GM23338 (cell line): ENCODE measurements around the gene THADA. TPM values are rescaled to one million over a fixed set of nuclear protein-coding genes. Genes with fewer than 3 reads are reported as not detected.

ENCODE experiments used
- ATAC-seq: fragments of 200-7000 bp; cut with Tn5 transposase; 3 replicates; pipeline ENCODE4 v1.9.1; 2020
- DNase-seq: peaks from one replicate; pipeline ENCODE4 v3.0.0-alpha.2; 2015; ENCODE audit warnings: low spot score
- H2AFZ ChIP-seq: fragments of 200-600 bp; sonication (generic); 2 replicates; pipeline ENCODE4 v1.8.0; 2016; ENCODE audit warnings: antibody characterized with exemption, mild to moderate bottlenecking, moderate library complexity
- H3F3A ChIP-seq: fragments of 200-600 bp; sonication (generic); replicated peaks from 2 replicates; pipeline ENCODE4 v1.8.0; 2017; ENCODE audit warnings: antibody characterized with exemption, mixed run types, low read depth
- H3K27ac ChIP-seq: fragments of 200-600 bp; sonication (generic); 2 replicates; pipeline ENCODE4 v1.6.1; 2016; ENCODE audit warnings: low read depth
- H3K27me3 ChIP-seq: fragments of 200-600 bp; sonication (generic); 2 replicates; pipeline ENCODE4 v1.8.0; 2016; ENCODE audit warnings: mild to moderate bottlenecking, mixed run types, moderate library complexity; ENCODE audit not compliant: insufficient read depth
- H3K36me3 ChIP-seq: fragments of 200-600 bp; sonication (generic); 2 replicates; pipeline ENCODE4 v1.8.0; 2016; ENCODE audit warnings: mild to moderate bottlenecking; ENCODE audit not compliant: insufficient read depth
- H3K4me1 ChIP-seq: fragments of 200-600 bp; sonication (generic); 2 replicates; pipeline ENCODE4 v1.8.0; 2016; ENCODE audit warnings: mild to moderate bottlenecking, moderate library complexity; ENCODE audit not compliant: insufficient read depth
- H3K4me2 ChIP-seq: fragments of 200-600 bp; sonication (generic); 2 replicates; pipeline ENCODE4 v1.7.1; 2017; ENCODE audit warnings: mixed run types
- H3K4me3 ChIP-seq: fragments of 200-600 bp; sonication (generic); 2 replicates; pipeline ENCODE4 v1.6.1; 2016; ENCODE audit warnings: mixed run types
- H3K79me2 ChIP-seq: fragments of 200-600 bp; sonication (generic); replicated peaks from 2 replicates; pipeline ENCODE4 v1.8.0; 2017; ENCODE audit warnings: mild to moderate bottlenecking; ENCODE audit not compliant: insufficient read depth
- H3K9me2 ChIP-seq: fragments of 200-600 bp; sonication (generic); 2 replicates; pipeline ENCODE4 v1.8.0; 2017; ENCODE audit not compliant: insufficient read depth
- H4K20me1 ChIP-seq: fragments of 200-600 bp; sonication (generic); replicated peaks from 2 replicates; pipeline ENCODE4 v1.8.0; 2017; ENCODE audit warnings: mild to moderate bottlenecking; ENCODE audit not compliant: insufficient read depth
- H3K27ac Mint-ChIP-seq: 2 replicates; pipeline ENCODE4 v1.8.0; 2020; ENCODE audit warnings: inconsistent platforms, mild to moderate bottlenecking, moderate library complexity, mixed read lengths
- H3K27me3 Mint-ChIP-seq: 3 replicates; pipeline ENCODE4 v1.8.0; 2022; ENCODE audit warnings: low read depth, mild to moderate bottlenecking, moderate library complexity, mixed read lengths, inconsistent platforms; ENCODE audit not compliant: insufficient read depth, poor library complexity
- H3K36me3 Mint-ChIP-seq: 3 replicates; pipeline ENCODE4 v1.8.0; 2021; ENCODE audit warnings: low read depth, mild to moderate bottlenecking, inconsistent platforms, moderate library complexity, mixed read lengths
- H3K4me1 Mint-ChIP-seq: 3 replicates; pipeline ENCODE4 v1.8.0; 2020; ENCODE audit warnings: mild to moderate bottlenecking, inconsistent platforms, mixed read lengths
- H3K4me3 Mint-ChIP-seq: 3 replicates; pipeline ENCODE4 v1.8.0; 2021; ENCODE audit warnings: moderate library complexity, mild to moderate bottlenecking, inconsistent platforms, mixed read lengths
- H3K9me3 Mint-ChIP-seq: 3 replicates; pipeline ENCODE4 v1.8.0; 2020; ENCODE audit warnings: moderate library complexity, mild to moderate bottlenecking, inconsistent platforms, mixed read lengths
- CREB1 ChIP-seq: fragments of 250-450 bp; sonication (Bioruptor Pico); IDR thresholded peaks from 2 replicates; pipeline ENCODE4 v1.5.0; 2020; ENCODE audit warnings: low read depth, mild to moderate bottlenecking, moderate library complexity
- EZH2 ChIP-seq: fragments of 200-600 bp; sonication (generic); IDR thresholded peaks from one replicate; pipeline ENCODE4 v1.8.0; 2017; ENCODE audit warnings: antibody characterized with exemption, mild to moderate bottlenecking, low read depth; ENCODE audit not compliant: unreplicated experiment
- EZH2phosphoT487 ChIP-seq: fragments of 200-600 bp; sonication (generic); IDR thresholded peaks from one replicate; pipeline ENCODE4 v1.8.1; 2018; ENCODE audit warnings: antibody characterized with exemption; ENCODE audit not compliant: unreplicated experiment
- JUNB ChIP-seq: IDR thresholded peaks from one replicate; pipeline ENCODE4 v1.6.1; 2016; ENCODE audit warnings: antibody characterized with exemption; ENCODE audit not compliant: unreplicated experiment
- NANOG ChIP-seq: IDR thresholded peaks from 2 replicates; pipeline ENCODE4 v1.6.1; 2016; ENCODE audit warnings: antibody characterized with exemption, borderline replicate concordance
- POLR2AphosphoS5 ChIP-seq: IDR thresholded peaks from 2 replicates; pipeline ENCODE4 v1.6.1; 2016; ENCODE audit warnings: antibody characterized with exemption, low read depth
- STAT1 ChIP-seq: IDR thresholded peaks from one replicate; pipeline ENCODE4 v1.6.1; 2016; ENCODE audit warnings: antibody characterized with exemption; ENCODE audit not compliant: unreplicated experiment
- ZNF114 ChIP-seq: fragments of 250-450 bp; sonication (Bioruptor Pico); IDR thresholded peaks from 2 replicates; pipeline ENCODE4 v1.5.0; 2020; ENCODE audit warnings: mild to moderate bottlenecking, moderate library complexity
- ZNF331 ChIP-seq: fragments of 250-450 bp; sonication (Bioruptor Pico); IDR thresholded peaks from 2 replicates; pipeline ENCODE4 v1.5.0; 2020; ENCODE audit warnings: low read depth, mild to moderate bottlenecking, moderate library complexity
- polyA plus RNA-seq: library from polyadenylated mRNA; unstranded; fragments of >200 nt; fragmentation: Nextera tagmentation; extraction: Ambion mirVana; gene quantifications from 2 replicates; pipeline ENCODE4 v1.2.1, GENCODE V29; 2016
- total RNA-seq: library from RNA; depleted of rRNA; stranded (reverse); fragments of >200 nt; shearing (Covaris generic); gene quantifications from 2 replicates; pipeline ENCODE4 v1.2.3, GENCODE V29; 2014
- TF ChIP-seq, protein P1 (sequence below): fragments of 250-450 bp; sonication (Bioruptor Pico); IDR thresholded peaks from 2 replicates; pipeline ENCODE4 v1.5.0; 2020; ENCODE audit warnings: mild to moderate bottlenecking, moderate library complexity
- TF ChIP-seq, protein P2 (sequence below), 2 experiments: fragments of 200-600 bp in 1 of 2; sonication (generic) in 1 of 2; conservative IDR thresholded peaks; 2 replicates each; pipeline versions ENCODE4 v1.5.1 to v1.6.1; 2016 to 2017; ENCODE audit warnings: antibody characterized with exemption in 2 of 2, low read depth in 2 of 2, mild to moderate bottlenecking in 2 of 2, moderate library complexity in 1 of 2
- TF ChIP-seq, protein P3 (sequence below): IDR thresholded peaks from 2 replicates; pipeline ENCODE4 v1.6.1; 2016; ENCODE audit warnings: antibody characterized with exemption
- TF ChIP-seq, protein P4 (sequence below): IDR thresholded peaks from one replicate; pipeline ENCODE4 v1.6.1; 2018; ENCODE audit warnings: antibody characterized with exemption; ENCODE audit not compliant: unreplicated experiment

THADA gene
- total and polyA plus RNA-seq, 2 experiments from 2014 or later = 17.0 to 30.7 TPM

DNA sequence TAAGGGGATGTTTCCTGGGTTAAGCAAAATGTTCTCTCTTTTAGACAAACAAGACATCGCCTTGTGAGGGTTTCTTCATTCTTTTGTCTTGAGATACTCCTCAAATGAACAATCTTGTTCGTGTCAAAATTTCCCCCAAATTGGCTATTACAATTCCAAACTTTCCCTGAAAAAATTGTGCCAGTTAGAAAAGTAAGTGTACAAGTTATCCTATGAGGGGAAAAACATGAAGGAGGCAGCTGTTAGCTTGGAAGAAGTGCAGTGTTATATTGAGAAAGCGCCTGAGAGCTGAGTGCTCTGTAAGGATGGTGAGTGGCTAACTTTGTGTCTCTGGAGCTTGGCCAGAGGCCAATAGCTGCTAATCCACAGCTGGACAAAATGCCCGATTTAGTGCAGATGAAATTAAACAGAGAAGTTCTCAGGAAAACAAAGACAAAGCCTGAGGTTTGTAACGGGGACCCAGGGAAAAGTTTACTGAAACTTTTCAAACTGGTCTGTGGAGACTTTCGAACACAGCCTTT is 27.2 kb upstream of the THADA start:
- no peaks in the 10 kb centered on the region for H3K9me2 ChIP-seq
- H3K4me1 Mint-ChIP-seq = no peaks in the 10 kb centered on the region
- no peaks in the 10 kb centered on the region for H3K9me3 Mint-ChIP-seq
- H3K36me3 ChIP-seq = no peaks in the 10 kb centered on the region
- H2AFZ ChIP-seq = peak overlapping the region; percentile 78
- no peak overlapping the region for H3K4me3 ChIP-seq
- no peaks in the 10 kb centered on the region for H3K27me3 ChIP-seq
- peaks cover 2% of the 10 kb centered on the region for H3K27me3 Mint-ChIP-seq
- no peak for TF ChIP-seq POLR2AphosphoS5
- no peak for TF ChIP-seq EZH2
- no peak for TF ChIP-seq EZH2phosphoT487
- no peak for TF ChIP-seq CREB1 (CRISPR knock-in tag)
- no peak for TF ChIP-seq JUNB
- TF ChIP-seq, protein P1, sequence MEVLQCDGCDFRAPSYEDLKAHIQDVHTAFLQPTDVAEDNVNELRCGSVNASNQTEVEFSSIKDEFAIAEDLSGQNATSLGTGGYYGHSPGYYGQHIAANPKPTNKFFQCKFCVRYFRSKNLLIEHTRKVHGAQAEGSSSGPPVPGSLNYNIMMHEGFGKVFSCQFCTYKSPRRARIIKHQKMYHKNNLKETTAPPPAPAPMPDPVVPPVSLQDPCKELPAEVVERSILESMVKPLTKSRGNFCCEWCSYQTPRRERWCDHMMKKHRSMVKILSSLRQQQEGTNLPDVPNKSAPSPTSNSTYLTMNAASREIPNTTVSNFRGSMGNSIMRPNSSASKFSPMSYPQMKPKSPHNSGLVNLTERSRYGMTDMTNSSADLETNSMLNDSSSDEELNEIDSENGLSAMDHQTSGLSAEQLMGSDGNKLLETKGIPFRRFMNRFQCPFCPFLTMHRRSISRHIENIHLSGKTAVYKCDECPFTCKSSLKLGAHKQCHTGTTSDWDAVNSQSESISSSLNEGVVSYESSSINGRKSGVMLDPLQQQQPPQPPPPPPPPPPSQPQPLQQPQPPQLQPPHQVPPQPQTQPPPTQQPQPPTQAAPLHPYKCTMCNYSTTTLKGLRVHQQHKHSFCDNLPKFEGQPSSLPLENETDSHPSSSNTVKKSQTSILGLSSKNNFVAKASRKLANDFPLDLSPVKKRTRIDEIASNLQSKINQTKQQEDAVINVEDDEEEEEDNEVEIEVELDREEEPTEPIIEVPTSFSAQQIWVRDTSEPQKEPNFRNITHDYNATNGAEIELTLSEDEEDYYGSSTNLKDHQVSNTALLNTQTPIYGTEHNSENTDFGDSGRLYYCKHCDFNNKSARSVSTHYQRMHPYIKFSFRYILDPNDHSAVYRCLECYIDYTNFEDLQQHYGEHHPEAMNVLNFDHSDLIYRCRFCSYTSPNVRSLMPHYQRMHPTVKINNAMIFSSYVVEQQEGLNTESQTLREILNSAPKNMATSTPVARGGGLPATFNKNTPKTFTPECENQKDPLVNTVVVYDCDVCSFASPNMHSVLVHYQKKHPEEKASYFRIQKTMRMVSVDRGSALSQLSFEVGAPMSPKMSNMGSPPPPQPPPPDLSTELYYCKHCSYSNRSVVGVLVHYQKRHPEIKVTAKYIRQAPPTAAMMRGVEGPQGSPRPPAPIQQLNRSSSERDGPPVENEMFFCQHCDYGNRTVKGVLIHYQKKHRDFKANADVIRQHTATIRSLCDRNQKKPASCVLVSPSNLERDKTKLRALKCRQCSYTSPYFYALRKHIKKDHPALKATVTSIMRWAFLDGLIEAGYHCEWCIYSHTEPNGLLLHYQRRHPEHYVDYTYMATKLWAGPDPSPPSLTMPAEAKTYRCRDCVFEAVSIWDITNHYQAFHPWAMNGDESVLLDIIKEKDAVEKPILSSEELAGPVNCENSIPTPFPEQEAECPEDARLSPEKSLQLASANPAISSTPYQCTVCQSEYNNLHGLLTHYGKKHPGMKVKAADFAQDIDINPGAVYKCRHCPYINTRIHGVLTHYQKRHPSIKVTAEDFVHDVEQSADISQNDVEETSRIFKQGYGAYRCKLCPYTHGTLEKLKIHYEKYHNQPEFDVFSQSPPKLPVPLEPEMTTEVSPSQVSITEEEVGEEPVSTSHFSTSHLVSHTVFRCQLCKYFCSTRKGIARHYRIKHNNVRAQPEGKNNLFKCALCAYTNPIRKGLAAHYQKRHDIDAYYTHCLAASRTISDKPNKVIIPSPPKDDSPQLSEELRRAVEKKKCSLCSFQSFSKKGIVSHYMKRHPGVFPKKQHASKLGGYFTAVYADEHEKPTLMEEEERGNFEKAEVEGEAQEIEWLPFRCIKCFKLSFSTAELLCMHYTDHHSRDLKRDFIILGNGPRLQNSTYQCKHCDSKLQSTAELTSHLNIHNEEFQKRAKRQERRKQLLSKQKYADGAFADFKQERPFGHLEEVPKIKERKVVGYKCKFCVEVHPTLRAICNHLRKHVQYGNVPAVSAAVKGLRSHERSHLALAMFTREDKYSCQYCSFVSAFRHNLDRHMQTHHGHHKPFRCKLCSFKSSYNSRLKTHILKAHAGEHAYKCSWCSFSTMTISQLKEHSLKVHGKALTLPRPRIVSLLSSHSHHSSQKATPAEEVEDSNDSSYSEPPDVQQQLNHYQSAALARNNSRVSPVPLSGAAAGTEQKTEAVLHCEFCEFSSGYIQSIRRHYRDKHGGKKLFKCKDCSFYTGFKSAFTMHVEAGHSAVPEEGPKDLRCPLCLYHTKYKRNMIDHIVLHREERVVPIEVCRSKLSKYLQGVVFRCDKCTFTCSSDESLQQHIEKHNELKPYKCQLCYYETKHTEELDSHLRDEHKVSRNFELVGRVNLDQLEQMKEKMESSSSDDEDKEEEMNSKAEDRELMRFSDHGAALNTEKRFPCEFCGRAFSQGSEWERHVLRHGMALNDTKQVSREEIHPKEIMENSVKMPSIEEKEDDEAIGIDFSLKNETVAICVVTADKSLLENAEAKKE (CRISPR knock-in tag) = no peak
- TF ChIP-seq, protein P2, sequence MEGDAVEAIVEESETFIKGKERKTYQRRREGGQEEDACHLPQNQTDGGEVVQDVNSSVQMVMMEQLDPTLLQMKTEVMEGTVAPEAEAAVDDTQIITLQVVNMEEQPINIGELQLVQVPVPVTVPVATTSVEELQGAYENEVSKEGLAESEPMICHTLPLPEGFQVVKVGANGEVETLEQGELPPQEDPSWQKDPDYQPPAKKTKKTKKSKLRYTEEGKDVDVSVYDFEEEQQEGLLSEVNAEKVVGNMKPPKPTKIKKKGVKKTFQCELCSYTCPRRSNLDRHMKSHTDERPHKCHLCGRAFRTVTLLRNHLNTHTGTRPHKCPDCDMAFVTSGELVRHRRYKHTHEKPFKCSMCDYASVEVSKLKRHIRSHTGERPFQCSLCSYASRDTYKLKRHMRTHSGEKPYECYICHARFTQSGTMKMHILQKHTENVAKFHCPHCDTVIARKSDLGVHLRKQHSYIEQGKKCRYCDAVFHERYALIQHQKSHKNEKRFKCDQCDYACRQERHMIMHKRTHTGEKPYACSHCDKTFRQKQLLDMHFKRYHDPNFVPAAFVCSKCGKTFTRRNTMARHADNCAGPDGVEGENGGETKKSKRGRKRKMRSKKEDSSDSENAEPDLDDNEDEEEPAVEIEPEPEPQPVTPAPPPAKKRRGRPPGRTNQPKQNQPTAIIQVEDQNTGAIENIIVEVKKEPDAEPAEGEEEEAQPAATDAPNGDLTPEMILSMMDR (conservative IDR thresholded peaks at IDR 0.05; ENCODE audit: low read depth in 2 of 2) = no peak
- TF ChIP-seq ZNF114 = no peak
- TF ChIP-seq, protein P3, sequence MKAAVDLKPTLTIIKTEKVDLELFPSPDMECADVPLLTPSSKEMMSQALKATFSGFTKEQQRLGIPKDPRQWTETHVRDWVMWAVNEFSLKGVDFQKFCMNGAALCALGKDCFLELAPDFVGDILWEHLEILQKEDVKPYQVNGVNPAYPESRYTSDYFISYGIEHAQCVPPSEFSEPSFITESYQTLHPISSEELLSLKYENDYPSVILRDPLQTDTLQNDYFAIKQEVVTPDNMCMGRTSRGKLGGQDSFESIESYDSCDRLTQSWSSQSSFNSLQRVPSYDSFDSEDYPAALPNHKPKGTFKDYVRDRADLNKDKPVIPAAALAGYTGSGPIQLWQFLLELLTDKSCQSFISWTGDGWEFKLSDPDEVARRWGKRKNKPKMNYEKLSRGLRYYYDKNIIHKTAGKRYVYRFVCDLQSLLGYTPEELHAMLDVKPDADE = no peak
- TF ChIP-seq ZNF331 = no peak
- no peak for TF ChIP-seq STAT1
- TF ChIP-seq NANOG = no peak
- TF ChIP-seq, protein P4, sequence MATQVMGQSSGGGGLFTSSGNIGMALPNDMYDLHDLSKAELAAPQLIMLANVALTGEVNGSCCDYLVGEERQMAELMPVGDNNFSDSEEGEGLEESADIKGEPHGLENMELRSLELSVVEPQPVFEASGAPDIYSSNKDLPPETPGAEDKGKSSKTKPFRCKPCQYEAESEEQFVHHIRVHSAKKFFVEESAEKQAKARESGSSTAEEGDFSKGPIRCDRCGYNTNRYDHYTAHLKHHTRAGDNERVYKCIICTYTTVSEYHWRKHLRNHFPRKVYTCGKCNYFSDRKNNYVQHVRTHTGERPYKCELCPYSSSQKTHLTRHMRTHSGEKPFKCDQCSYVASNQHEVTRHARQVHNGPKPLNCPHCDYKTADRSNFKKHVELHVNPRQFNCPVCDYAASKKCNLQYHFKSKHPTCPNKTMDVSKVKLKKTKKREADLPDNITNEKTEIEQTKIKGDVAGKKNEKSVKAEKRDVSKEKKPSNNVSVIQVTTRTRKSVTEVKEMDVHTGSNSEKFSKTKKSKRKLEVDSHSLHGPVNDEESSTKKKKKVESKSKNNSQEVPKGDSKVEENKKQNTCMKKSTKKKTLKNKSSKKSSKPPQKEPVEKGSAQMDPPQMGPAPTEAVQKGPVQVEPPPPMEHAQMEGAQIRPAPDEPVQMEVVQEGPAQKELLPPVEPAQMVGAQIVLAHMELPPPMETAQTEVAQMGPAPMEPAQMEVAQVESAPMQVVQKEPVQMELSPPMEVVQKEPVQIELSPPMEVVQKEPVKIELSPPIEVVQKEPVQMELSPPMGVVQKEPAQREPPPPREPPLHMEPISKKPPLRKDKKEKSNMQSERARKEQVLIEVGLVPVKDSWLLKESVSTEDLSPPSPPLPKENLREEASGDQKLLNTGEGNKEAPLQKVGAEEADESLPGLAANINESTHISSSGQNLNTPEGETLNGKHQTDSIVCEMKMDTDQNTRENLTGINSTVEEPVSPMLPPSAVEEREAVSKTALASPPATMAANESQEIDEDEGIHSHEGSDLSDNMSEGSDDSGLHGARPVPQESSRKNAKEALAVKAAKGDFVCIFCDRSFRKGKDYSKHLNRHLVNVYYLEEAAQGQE = no peak
- H3K4me1 ChIP-seq = no peaks in the 10 kb centered on the region
- no peaks in the 10 kb centered on the region for H4K20me1 ChIP-seq
- no peak overlapping the region for H3K27ac Mint-ChIP-seq
- H3K4me3 Mint-ChIP-seq = no peak overlapping the region
- H3K27ac ChIP-seq = no peak overlapping the region
- ATAC-seq (no peak), DNase-seq (no peak)
- H3K36me3 Mint-ChIP-seq = no peaks in the 10 kb centered on the region
- H3K4me2 ChIP-seq = no peak overlapping the region
- no peaks in the 10 kb centered on the region for H3F3A ChIP-seq
- H3K79me2 ChIP-seq = no peaks in the 10 kb centered on the region
